Measurements from ENCODE around the gene ANGPTL7.
"Not testable (repeated sequence)": the region's sequence is repeated elsewhere in the genome, so short reads cannot be mapped to it uniquely, and the experiment has no call there.

Gene ANGPTL7

DNA sequence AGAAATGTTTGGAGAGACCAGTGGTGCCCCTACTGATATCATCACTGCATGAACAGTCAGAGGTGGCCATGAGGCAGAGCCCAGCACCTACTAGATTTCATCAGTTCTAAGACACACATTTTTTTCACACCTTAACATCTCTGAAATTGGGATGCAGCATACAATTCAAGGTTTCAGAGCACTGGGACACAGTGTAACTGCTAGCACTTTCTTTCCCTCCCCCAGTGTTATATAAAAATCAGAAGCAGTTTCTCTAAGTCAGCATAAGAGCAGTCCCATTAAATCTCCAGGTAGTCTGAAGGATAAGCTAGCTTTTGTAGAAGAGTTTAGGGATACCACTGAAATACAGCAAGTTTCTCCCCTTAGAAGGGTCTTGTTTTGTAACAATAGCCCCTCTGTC lies 10.0 kb upstream of the ANGPTL7 start:
- DNase-seq: no peak
- TF ChIP-seq GATA1 (IDR thresholded peaks at IDR 0.05; ENCODE audit: low read depth, low read length): no peak

DNA sequence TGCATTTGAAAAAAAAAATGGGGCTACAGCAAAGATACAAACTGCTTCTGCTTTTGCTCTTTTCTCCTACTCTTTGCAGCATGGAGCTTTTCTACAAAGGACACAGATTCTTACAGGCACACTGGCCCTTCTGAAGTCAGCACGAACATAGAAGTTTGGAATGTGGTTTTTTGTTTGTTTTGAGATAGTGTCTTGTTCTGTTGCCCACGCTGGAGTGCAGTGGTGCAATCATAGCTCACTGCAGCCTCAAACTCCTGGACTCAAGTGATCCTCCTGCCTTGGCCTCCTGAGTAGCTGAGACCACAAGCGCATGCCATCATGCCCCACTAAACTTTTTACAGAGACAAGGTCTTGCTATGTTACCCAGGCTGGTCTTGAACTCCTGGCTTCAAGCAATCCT lies 9.4 kb upstream of the ANGPTL7 start:
- DNase-seq: not testable (repeated sequence)

DNA sequence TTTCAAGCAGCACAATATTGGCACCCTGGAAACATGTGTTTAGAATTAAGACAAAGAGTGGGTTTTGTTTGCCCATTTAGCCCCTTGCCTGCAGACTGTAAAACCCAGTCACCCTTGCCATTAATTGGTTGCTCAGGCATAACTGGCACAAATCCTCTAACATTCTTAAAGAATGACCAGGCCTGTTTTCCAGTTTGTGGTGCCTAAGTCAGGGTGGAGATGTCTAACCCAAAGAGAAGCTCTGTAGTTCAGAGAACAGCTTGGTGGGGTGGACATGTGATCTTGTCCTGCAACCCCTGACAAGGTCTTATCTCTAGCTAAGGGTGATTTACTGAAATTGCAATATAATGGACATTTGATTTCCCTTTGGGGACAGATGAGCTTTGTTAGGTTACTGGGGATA lies 8.8 kb upstream of the ANGPTL7 start:
- TF ChIP-seq POLR2A (IDR thresholded peaks at IDR 0.05; ENCODE audit: low read length) (no peak), GATA1 (IDR thresholded peaks at IDR 0.05; ENCODE audit: low read depth, low read length) (no peak)
- peak in 1 of 2 experiments; percentile 31 for DNase-seq

DNA sequence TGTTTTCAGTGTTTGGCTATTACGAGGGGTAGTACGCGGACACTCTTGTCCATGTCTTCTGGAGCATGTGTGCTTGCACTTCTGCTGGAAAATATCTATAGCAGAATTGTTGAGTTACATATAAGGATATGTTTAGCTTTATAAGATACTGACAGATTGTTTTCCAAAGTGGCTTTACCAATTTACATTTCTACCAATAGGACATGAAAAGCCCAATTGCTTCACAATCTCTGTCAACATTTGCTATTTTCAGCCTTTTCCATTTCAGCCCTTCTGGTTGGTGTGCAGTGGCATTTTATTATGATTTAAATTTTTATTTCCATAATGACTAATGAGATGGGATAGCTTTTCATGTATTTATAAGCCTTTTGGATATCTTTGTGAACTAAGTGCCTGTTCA lies 6.3 kb upstream of the ANGPTL7 start:
- TF ChIP-seq GATA1 (IDR thresholded peaks at IDR 0.05; ENCODE audit: low read depth, low read length) (no peak), POLR2A (IDR thresholded peaks at IDR 0.05; ENCODE audit: low read length) (no peak)
- no peak for DNase-seq

DNA sequence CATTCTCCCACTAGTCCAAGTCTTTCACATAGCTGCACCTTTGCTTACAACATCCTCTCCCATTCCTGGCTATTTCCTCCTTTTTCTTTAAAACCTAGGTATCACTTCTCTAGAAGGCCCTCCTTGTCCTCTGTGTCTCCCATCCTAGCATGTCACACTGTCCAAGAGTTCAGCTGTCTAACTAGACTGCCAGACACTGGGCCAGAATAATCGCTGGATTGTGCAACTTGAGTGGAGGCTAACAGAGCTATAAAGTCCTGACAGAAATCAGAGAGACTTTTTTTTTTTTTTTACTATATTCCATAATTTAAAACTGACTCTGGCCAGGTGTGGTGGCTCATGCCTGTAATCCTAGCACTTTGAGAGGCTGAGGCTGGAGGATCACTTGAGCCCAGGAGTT lies 4.2 kb upstream of the ANGPTL7 start:
- no peak for DNase-seq
- TF ChIP-seq POLR2A (IDR thresholded peaks at IDR 0.05; ENCODE audit: low read length) (no peak), GATA1 (IDR thresholded peaks at IDR 0.05; ENCODE audit: low read depth, low read length) (no peak)

DNA sequence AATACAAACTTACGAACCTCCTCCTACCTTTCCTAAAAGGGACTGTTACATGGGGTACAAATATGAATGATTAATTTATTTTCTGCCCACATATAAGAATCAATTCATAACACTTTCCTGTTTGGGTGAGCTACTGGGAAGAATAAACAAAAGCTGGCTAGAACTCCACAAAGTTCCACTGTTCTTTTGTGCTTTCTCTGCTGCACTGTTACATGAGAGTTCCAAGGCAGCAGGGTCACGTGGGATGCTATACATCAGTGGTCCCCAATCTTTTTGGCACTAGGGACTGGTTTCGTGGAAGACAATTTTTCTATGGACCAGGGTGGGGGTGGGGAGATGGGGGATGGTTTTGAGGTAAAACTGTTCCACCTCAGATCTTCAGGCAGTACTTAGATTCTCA lies 2.2 kb upstream of the ANGPTL7 start:
- DNase-seq: no peak
- TF ChIP-seq GATA1 (IDR thresholded peaks at IDR 0.05; ENCODE audit: low read depth, low read length): no peak
- TF ChIP-seq POLR2A (IDR thresholded peaks at IDR 0.05; ENCODE audit: low read length): no peak

DNA sequence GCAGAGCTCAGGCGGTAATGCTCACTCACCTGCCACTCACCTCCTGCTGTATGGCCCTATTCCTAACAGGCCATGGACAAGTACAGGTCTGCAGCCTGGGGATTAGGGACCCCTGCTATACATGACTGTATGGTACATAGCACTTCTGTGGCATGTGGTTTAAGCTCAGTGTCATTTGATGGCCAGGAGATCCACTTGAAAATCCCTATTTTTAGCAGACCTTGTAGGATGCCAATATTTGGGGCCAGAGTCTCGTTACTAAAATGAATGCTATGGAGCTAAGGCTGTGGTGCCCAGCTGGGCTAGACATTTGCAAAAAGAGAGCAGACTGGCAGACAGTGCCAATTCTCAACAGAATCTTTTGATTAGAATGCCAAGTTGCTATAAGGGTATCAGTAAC lies 1.7 kb upstream of the ANGPTL7 start:
- no peak for TF ChIP-seq POLR2A (IDR thresholded peaks at IDR 0.05; ENCODE audit: low read length)
- TF ChIP-seq GATA1 (IDR thresholded peaks at IDR 0.05; ENCODE audit: low read depth, low read length): no peak
- DNase-seq: no peak

DNA sequence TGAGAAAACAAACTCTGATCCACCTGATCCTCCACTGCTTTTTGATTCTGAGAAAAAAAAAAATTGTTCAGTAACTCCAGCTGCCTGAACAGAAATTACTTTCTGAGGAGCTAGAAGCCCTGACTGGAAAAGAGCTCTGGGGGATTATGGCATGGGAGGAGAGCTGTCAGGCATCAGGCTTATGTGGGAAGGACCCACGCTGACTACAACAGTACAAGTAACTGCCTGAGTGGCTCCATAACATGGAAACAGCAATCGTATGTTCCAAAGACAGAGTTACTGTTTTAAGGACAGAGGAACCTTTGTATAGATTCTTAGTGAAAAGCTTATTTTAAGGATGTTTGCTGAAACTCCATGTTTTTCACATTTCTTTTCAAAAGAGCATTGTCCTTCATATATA lies 1.2 kb upstream of the ANGPTL7 start:
- TF ChIP-seq GATA1 (IDR thresholded peaks at IDR 0.05; ENCODE audit: low read depth, low read length) (no peak), POLR2A (IDR thresholded peaks at IDR 0.05; ENCODE audit: low read length) (no peak)
- no peak for DNase-seq

DNA sequence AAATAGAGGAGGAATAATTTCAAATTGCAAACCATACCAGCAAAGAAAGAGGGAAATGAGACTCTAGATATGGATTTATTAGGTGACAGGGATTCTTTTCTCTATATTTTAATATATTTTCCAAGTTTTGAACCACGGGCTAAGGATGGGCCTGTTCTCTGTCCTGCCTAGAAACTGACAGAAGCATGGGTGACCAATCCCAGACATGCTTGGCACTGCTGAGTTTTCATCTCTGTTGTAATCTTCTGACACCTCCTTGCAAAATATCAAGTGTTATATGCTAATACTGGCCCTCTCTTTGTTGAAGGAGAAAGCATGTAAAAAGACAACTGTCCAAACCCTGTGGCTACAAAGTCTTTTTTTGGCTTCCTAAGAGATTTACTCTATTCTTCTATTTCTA lies 774 bp upstream of the ANGPTL7 start:
- TF ChIP-seq GATA1 (IDR thresholded peaks at IDR 0.05; ENCODE audit: low read depth, low read length) (no peak), POLR2A (IDR thresholded peaks at IDR 0.05; ENCODE audit: low read length) (no peak)
- DNase-seq: no peak

DNA sequence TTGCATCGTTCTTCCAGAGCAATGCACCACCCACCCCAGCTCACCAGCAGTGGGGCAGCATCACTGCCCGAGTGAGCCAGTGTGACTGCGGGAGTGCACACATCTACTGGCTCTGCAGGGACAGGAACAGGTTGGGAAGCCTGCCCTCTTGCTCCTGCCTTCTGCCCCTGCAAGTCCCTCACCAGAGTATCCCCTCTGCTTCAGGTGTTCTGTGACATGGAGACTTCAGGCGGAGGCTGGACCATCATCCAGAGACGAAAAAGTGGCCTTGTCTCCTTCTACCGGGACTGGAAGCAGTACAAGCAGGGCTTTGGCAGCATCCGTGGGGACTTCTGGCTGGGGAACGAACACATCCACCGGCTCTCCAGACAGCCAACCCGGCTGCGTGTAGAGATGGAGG lies 4.2 kb downstream of the ANGPTL7 start:
- TF ChIP-seq POLR2A (IDR thresholded peaks at IDR 0.05; ENCODE audit: low read length): no peak
- DNase-seq: no peak

DNA sequence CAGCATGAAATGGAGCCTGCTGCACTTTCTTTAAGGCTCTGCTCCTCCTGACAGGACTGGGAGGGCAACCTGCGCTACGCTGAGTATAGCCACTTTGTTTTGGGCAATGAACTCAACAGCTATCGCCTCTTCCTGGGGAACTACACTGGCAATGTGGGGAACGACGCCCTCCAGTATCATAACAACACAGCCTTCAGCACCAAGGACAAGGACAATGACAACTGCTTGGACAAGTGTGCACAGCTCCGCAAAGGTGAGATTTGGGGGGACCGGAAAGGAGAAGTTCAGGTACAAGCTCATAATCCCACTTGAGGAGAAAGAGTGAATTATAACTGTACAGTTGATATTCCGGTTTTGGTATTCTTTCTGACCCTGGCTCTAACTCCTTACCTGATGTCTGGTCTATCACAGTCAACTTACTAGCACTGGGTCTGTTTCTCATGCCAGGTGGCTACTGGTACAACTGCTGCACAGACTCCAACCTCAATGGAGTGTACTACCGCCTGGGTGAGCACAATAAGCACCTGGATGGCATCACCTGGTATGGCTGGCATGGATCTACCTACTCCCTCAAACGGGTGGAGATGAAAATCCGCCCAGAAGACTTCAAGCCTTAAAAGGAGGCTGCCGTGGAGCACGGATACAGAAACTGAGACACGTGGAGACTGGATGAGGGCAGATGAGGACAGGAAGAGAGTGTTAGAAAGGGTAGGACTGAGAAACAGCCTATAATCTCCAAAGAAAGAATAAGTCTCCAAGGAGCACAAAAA lies 5.4 kb downstream of the ANGPTL7 start:
- TF ChIP-seq POLR2A (IDR thresholded peaks at IDR 0.05; ENCODE audit: low read length) (no peak), GATA1 (IDR thresholded peaks at IDR 0.05; ENCODE audit: low read depth, low read length) (no peak)
- DNase-seq: no peak

DNA sequence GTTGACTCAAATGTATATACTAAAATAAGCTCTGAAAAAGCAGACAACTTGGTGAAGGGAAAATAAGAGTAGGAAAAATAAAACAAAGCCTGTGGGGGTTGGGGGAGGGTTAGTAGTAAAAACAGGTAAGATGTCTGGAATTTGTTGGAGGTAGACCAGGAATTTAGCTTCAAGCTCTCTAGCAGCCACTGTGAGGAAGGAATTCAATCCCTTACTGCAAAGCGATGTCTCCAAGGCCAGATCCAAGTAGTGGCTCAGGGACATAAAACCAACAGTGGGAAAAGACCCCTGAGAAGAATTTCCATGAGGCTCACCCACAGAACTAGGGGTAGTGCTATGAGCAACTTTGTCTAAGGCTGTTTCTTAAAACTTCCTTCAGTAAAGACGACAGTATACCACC lies 7.8 kb downstream of the ANGPTL7 start:
- TF ChIP-seq POLR2A (IDR thresholded peaks at IDR 0.05; ENCODE audit: low read length) (no peak), GATA1 (IDR thresholded peaks at IDR 0.05; ENCODE audit: low read depth, low read length) (no peak)
- no peak for DNase-seq

DNA sequence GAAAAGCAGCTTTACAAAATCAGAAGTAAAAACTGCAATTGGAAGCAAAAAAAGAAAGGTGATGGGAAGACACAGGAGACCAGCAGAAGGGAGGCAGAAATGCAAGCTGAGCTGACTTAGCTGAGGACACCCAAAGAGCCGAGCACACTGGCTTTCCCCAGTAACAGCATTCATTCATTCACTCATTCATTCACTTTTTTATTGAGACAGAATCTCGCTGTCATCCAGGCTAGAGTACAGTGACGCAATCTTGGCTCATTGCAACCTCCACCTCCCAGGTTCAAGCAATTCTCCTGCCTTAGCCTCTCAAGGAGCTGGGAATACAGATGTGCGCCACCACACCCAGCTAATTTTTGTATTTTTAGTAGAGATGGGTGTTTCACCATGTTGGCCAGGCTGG lies 8.2 kb downstream of the ANGPTL7 start:
- no peak for TF ChIP-seq GATA1 (IDR thresholded peaks at IDR 0.05; ENCODE audit: low read depth, low read length)
- TF ChIP-seq POLR2A (IDR thresholded peaks at IDR 0.05; ENCODE audit: low read length): no peak
- DNase-seq: no peak

DNA sequence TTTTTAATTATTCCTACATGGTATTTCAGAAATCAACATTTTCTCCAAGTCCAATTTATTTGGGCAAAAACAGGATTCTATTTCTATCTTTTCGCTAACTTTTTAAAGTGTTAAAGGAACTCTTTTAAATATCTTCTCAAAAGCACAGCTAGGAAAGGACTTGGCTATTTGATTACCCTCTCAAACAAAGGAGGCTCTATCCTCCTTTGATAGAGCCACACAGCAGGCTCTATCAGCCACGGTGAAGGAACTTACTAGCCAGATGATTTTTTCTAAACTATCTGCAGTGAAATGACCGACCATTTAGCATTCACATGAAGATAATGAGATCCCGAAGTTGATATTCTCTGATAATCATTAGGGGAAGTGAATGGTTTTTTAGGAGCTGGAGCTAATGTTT lies 9.1 kb downstream of the ANGPTL7 start:
- no peak for DNase-seq
- no peak for TF ChIP-seq POLR2A (IDR thresholded peaks at IDR 0.05; ENCODE audit: low read length)
- no peak for TF ChIP-seq GATA1 (IDR thresholded peaks at IDR 0.05; ENCODE audit: low read depth, low read length)

DNA sequence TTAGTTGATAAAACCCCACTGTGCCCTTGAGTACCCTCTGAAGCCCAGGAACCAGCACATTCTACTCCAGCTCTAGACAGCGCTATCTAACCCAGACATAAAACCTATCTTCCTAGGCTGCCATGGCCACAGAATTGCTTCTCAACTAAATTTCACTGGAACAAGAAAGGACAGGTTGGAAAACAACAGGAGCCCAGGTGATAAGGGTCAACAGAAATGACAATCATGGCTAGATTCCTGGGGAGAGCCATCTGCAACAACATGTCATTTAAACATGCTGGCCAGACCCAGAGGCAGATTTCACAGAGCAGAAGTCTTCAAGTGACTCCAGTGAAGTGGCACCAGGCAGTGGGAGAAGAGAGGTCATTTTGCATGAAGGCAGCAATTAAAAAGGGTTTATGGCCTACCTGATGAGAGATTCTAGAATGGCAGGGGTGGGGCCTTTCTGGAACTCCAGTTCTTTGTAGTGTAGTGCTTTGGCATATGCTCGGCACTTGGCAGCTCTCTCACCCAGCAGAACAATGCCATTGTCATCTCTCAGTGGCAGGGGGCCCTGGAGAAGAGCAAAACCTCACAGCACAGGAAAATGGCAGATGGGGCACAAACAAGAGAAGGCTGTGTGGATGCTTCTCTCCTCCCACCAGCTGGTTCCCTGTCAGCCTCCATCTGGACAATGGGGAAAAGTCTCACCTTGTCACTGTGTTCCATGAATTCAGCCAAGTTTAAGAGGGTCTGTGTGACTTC lies 9.9 kb downstream of the ANGPTL7 start:
- no peak for TF ChIP-seq GATA1 (IDR thresholded peaks at IDR 0.05; ENCODE audit: low read depth, low read length)
- TF ChIP-seq POLR2A (IDR thresholded peaks at IDR 0.05; ENCODE audit: low read length): no peak
- no peak for DNase-seq
